GM23338 (cell line): Measurements from ENCODE around the gene C1orf116. TPM values are rescaled to one million over a fixed set of nuclear protein-coding genes. Genes with fewer than 3 reads are reported as not detected.

Source experiments
- ATAC-seq: fragments of 200-7000 bp; cut with Tn5 transposase; 3 replicates; pipeline ENCODE4 v1.9.1; 2020
- DNase-seq: peaks from one replicate; pipeline ENCODE4 v3.0.0-alpha.2; 2015; ENCODE audit warnings: low spot score
- H2AFZ ChIP-seq: fragments of 200-600 bp; sonication (generic); 2 replicates; pipeline ENCODE4 v1.8.0; 2016; ENCODE audit warnings: antibody characterized with exemption, mild to moderate bottlenecking, moderate library complexity
- H3F3A ChIP-seq: fragments of 200-600 bp; sonication (generic); replicated peaks from 2 replicates; pipeline ENCODE4 v1.8.0; 2017; ENCODE audit warnings: antibody characterized with exemption, mixed run types, low read depth
- H3K27ac ChIP-seq: fragments of 200-600 bp; sonication (generic); 2 replicates; pipeline ENCODE4 v1.6.1; 2016; ENCODE audit warnings: low read depth
- H3K27me3 ChIP-seq: fragments of 200-600 bp; sonication (generic); 2 replicates; pipeline ENCODE4 v1.8.0; 2016; ENCODE audit warnings: mild to moderate bottlenecking, mixed run types, moderate library complexity; ENCODE audit not compliant: insufficient read depth
- H3K36me3 ChIP-seq: fragments of 200-600 bp; sonication (generic); 2 replicates; pipeline ENCODE4 v1.8.0; 2016; ENCODE audit warnings: mild to moderate bottlenecking; ENCODE audit not compliant: insufficient read depth
- H3K4me1 ChIP-seq: fragments of 200-600 bp; sonication (generic); 2 replicates; pipeline ENCODE4 v1.8.0; 2016; ENCODE audit warnings: mild to moderate bottlenecking, moderate library complexity; ENCODE audit not compliant: insufficient read depth
- H3K4me2 ChIP-seq: fragments of 200-600 bp; sonication (generic); 2 replicates; pipeline ENCODE4 v1.7.1; 2017; ENCODE audit warnings: mixed run types
- H3K4me3 ChIP-seq: fragments of 200-600 bp; sonication (generic); 2 replicates; pipeline ENCODE4 v1.6.1; 2016; ENCODE audit warnings: mixed run types
- H3K79me2 ChIP-seq: fragments of 200-600 bp; sonication (generic); replicated peaks from 2 replicates; pipeline ENCODE4 v1.8.0; 2017; ENCODE audit warnings: mild to moderate bottlenecking; ENCODE audit not compliant: insufficient read depth
- H3K9me2 ChIP-seq: fragments of 200-600 bp; sonication (generic); 2 replicates; pipeline ENCODE4 v1.8.0; 2017; ENCODE audit not compliant: insufficient read depth
- H4K20me1 ChIP-seq: fragments of 200-600 bp; sonication (generic); replicated peaks from 2 replicates; pipeline ENCODE4 v1.8.0; 2017; ENCODE audit warnings: mild to moderate bottlenecking; ENCODE audit not compliant: insufficient read depth
- H3K27ac Mint-ChIP-seq: 2 replicates; pipeline ENCODE4 v1.8.0; 2020; ENCODE audit warnings: inconsistent platforms, mild to moderate bottlenecking, moderate library complexity, mixed read lengths
- H3K27me3 Mint-ChIP-seq: 3 replicates; pipeline ENCODE4 v1.8.0; 2022; ENCODE audit warnings: low read depth, mild to moderate bottlenecking, moderate library complexity, mixed read lengths, inconsistent platforms; ENCODE audit not compliant: insufficient read depth, poor library complexity
- H3K36me3 Mint-ChIP-seq: 3 replicates; pipeline ENCODE4 v1.8.0; 2021; ENCODE audit warnings: low read depth, mild to moderate bottlenecking, inconsistent platforms, moderate library complexity, mixed read lengths
- H3K4me1 Mint-ChIP-seq: 3 replicates; pipeline ENCODE4 v1.8.0; 2020; ENCODE audit warnings: mild to moderate bottlenecking, inconsistent platforms, mixed read lengths
- H3K4me3 Mint-ChIP-seq: 3 replicates; pipeline ENCODE4 v1.8.0; 2021; ENCODE audit warnings: moderate library complexity, mild to moderate bottlenecking, inconsistent platforms, mixed read lengths
- H3K9me3 Mint-ChIP-seq: 3 replicates; pipeline ENCODE4 v1.8.0; 2020; ENCODE audit warnings: moderate library complexity, mild to moderate bottlenecking, inconsistent platforms, mixed read lengths
- CREB1 ChIP-seq: fragments of 250-450 bp; sonication (Bioruptor Pico); IDR thresholded peaks from 2 replicates; pipeline ENCODE4 v1.5.0; 2020; ENCODE audit warnings: low read depth, mild to moderate bottlenecking, moderate library complexity
- CTCF ChIP-seq, 2 experiments: fragments of 200-600 bp in 1 of 2; sonication (generic) in 1 of 2; conservative IDR thresholded peaks; 2 replicates each; pipeline versions ENCODE4 v1.5.1 to v1.6.1; 2016 to 2017; ENCODE audit warnings: antibody characterized with exemption in 2 of 2, low read depth in 2 of 2, mild to moderate bottlenecking in 2 of 2, moderate library complexity in 1 of 2
- ETS1 ChIP-seq: IDR thresholded peaks from 2 replicates; pipeline ENCODE4 v1.6.1; 2016; ENCODE audit warnings: antibody characterized with exemption
- EZH2 ChIP-seq: fragments of 200-600 bp; sonication (generic); IDR thresholded peaks from one replicate; pipeline ENCODE4 v1.8.0; 2017; ENCODE audit warnings: antibody characterized with exemption, mild to moderate bottlenecking, low read depth; ENCODE audit not compliant: unreplicated experiment
- EZH2phosphoT487 ChIP-seq: fragments of 200-600 bp; sonication (generic); IDR thresholded peaks from one replicate; pipeline ENCODE4 v1.8.1; 2018; ENCODE audit warnings: antibody characterized with exemption; ENCODE audit not compliant: unreplicated experiment
- JUNB ChIP-seq: IDR thresholded peaks from one replicate; pipeline ENCODE4 v1.6.1; 2016; ENCODE audit warnings: antibody characterized with exemption; ENCODE audit not compliant: unreplicated experiment
- NANOG ChIP-seq: IDR thresholded peaks from 2 replicates; pipeline ENCODE4 v1.6.1; 2016; ENCODE audit warnings: antibody characterized with exemption, borderline replicate concordance
- POLR2AphosphoS5 ChIP-seq: IDR thresholded peaks from 2 replicates; pipeline ENCODE4 v1.6.1; 2016; ENCODE audit warnings: antibody characterized with exemption, low read depth
- STAT1 ChIP-seq: IDR thresholded peaks from one replicate; pipeline ENCODE4 v1.6.1; 2016; ENCODE audit warnings: antibody characterized with exemption; ENCODE audit not compliant: unreplicated experiment
- ZNF114 ChIP-seq: fragments of 250-450 bp; sonication (Bioruptor Pico); IDR thresholded peaks from 2 replicates; pipeline ENCODE4 v1.5.0; 2020; ENCODE audit warnings: mild to moderate bottlenecking, moderate library complexity
- ZNF331 ChIP-seq: fragments of 250-450 bp; sonication (Bioruptor Pico); IDR thresholded peaks from 2 replicates; pipeline ENCODE4 v1.5.0; 2020; ENCODE audit warnings: low read depth, mild to moderate bottlenecking, moderate library complexity
- polyA plus RNA-seq: library from polyadenylated mRNA; unstranded; fragments of >200 nt; fragmentation: Nextera tagmentation; extraction: Ambion mirVana; gene quantifications from 2 replicates; pipeline ENCODE4 v1.2.1, GENCODE V29; 2016
- total RNA-seq: library from RNA; depleted of rRNA; stranded (reverse); fragments of >200 nt; shearing (Covaris generic); gene quantifications from 2 replicates; pipeline ENCODE4 v1.2.3, GENCODE V29; 2014
- TF ChIP-seq, protein P1 (sequence below): IDR thresholded peaks from one replicate; pipeline ENCODE4 v1.6.1; 2018; ENCODE audit warnings: antibody characterized with exemption; ENCODE audit not compliant: unreplicated experiment
- TF ChIP-seq, protein P2 (sequence below): fragments of 250-450 bp; sonication (Bioruptor Pico); IDR thresholded peaks from 2 replicates; pipeline ENCODE4 v1.5.0; 2020; ENCODE audit warnings: mild to moderate bottlenecking, moderate library complexity

C1orf116 gene
- total and polyA plus RNA-seq, 2 experiments from 2014 or later = 2.3 to 5.3 TPM

GRCh38 chr1:207073906-207074820 lies 41.6 kb upstream of the C1orf116 start:
- H4K20me1 ChIP-seq = peaks cover 3% of the 10 kb centered on the region; the same call in 1 of the 2 replicates
- TF ChIP-seq POLR2AphosphoS5 (no peak), CTCF (conservative IDR thresholded peaks at IDR 0.05; ENCODE audit: low read depth in 2 of 2) (no peak), ZNF331 (CRISPR knock-in tag) (no peak), ZNF114 (no peak), ETS1 (no peak), CREB1 (CRISPR knock-in tag) (no peak), STAT1 (no peak), EZH2phosphoT487 (no peak), JUNB (no peak), EZH2 (no peak), NANOG (no peak)
- TF ChIP-seq, protein P1, sequence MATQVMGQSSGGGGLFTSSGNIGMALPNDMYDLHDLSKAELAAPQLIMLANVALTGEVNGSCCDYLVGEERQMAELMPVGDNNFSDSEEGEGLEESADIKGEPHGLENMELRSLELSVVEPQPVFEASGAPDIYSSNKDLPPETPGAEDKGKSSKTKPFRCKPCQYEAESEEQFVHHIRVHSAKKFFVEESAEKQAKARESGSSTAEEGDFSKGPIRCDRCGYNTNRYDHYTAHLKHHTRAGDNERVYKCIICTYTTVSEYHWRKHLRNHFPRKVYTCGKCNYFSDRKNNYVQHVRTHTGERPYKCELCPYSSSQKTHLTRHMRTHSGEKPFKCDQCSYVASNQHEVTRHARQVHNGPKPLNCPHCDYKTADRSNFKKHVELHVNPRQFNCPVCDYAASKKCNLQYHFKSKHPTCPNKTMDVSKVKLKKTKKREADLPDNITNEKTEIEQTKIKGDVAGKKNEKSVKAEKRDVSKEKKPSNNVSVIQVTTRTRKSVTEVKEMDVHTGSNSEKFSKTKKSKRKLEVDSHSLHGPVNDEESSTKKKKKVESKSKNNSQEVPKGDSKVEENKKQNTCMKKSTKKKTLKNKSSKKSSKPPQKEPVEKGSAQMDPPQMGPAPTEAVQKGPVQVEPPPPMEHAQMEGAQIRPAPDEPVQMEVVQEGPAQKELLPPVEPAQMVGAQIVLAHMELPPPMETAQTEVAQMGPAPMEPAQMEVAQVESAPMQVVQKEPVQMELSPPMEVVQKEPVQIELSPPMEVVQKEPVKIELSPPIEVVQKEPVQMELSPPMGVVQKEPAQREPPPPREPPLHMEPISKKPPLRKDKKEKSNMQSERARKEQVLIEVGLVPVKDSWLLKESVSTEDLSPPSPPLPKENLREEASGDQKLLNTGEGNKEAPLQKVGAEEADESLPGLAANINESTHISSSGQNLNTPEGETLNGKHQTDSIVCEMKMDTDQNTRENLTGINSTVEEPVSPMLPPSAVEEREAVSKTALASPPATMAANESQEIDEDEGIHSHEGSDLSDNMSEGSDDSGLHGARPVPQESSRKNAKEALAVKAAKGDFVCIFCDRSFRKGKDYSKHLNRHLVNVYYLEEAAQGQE = no peak
- TF ChIP-seq, protein P2, sequence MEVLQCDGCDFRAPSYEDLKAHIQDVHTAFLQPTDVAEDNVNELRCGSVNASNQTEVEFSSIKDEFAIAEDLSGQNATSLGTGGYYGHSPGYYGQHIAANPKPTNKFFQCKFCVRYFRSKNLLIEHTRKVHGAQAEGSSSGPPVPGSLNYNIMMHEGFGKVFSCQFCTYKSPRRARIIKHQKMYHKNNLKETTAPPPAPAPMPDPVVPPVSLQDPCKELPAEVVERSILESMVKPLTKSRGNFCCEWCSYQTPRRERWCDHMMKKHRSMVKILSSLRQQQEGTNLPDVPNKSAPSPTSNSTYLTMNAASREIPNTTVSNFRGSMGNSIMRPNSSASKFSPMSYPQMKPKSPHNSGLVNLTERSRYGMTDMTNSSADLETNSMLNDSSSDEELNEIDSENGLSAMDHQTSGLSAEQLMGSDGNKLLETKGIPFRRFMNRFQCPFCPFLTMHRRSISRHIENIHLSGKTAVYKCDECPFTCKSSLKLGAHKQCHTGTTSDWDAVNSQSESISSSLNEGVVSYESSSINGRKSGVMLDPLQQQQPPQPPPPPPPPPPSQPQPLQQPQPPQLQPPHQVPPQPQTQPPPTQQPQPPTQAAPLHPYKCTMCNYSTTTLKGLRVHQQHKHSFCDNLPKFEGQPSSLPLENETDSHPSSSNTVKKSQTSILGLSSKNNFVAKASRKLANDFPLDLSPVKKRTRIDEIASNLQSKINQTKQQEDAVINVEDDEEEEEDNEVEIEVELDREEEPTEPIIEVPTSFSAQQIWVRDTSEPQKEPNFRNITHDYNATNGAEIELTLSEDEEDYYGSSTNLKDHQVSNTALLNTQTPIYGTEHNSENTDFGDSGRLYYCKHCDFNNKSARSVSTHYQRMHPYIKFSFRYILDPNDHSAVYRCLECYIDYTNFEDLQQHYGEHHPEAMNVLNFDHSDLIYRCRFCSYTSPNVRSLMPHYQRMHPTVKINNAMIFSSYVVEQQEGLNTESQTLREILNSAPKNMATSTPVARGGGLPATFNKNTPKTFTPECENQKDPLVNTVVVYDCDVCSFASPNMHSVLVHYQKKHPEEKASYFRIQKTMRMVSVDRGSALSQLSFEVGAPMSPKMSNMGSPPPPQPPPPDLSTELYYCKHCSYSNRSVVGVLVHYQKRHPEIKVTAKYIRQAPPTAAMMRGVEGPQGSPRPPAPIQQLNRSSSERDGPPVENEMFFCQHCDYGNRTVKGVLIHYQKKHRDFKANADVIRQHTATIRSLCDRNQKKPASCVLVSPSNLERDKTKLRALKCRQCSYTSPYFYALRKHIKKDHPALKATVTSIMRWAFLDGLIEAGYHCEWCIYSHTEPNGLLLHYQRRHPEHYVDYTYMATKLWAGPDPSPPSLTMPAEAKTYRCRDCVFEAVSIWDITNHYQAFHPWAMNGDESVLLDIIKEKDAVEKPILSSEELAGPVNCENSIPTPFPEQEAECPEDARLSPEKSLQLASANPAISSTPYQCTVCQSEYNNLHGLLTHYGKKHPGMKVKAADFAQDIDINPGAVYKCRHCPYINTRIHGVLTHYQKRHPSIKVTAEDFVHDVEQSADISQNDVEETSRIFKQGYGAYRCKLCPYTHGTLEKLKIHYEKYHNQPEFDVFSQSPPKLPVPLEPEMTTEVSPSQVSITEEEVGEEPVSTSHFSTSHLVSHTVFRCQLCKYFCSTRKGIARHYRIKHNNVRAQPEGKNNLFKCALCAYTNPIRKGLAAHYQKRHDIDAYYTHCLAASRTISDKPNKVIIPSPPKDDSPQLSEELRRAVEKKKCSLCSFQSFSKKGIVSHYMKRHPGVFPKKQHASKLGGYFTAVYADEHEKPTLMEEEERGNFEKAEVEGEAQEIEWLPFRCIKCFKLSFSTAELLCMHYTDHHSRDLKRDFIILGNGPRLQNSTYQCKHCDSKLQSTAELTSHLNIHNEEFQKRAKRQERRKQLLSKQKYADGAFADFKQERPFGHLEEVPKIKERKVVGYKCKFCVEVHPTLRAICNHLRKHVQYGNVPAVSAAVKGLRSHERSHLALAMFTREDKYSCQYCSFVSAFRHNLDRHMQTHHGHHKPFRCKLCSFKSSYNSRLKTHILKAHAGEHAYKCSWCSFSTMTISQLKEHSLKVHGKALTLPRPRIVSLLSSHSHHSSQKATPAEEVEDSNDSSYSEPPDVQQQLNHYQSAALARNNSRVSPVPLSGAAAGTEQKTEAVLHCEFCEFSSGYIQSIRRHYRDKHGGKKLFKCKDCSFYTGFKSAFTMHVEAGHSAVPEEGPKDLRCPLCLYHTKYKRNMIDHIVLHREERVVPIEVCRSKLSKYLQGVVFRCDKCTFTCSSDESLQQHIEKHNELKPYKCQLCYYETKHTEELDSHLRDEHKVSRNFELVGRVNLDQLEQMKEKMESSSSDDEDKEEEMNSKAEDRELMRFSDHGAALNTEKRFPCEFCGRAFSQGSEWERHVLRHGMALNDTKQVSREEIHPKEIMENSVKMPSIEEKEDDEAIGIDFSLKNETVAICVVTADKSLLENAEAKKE = no peak
- H3K27ac ChIP-seq = no peak overlapping the region
- no peak overlapping the region for H3K4me2 ChIP-seq
- H2AFZ ChIP-seq = no peak overlapping the region
- H3K4me3 Mint-ChIP-seq = no peak overlapping the region
- H3K36me3 Mint-ChIP-seq = peaks cover 10% of the 10 kb centered on the region
- DNase-seq (no peak), ATAC-seq (no peak)
- no peak overlapping the region for H3K4me3 ChIP-seq
- H3K9me2 ChIP-seq = no peaks in the 10 kb centered on the region
- no peaks in the 10 kb centered on the region for H3F3A ChIP-seq
- H3K4me1 ChIP-seq = peaks cover 3% of the 10 kb centered on the region; the same call in 1 of the 2 replicates
- peaks cover 4% of the 10 kb centered on the region; the same call in 1 of the 2 replicates for H3K36me3 ChIP-seq
- H3K9me3 Mint-ChIP-seq = no peaks in the 10 kb centered on the region
- H3K27me3 Mint-ChIP-seq = peaks cover 2% of the 10 kb centered on the region
- H3K79me2 ChIP-seq = no peaks in the 10 kb centered on the region
- no peaks in the 10 kb centered on the region for H3K27me3 ChIP-seq
- no peak overlapping the region for H3K27ac Mint-ChIP-seq
- H3K4me1 Mint-ChIP-seq = peaks cover 13% of the 10 kb centered on the region; the same call in 2 of the 3 replicates
